Kasumi-1 (cell line): ENCODE data around the gene CYS1.

Experiments
- DNase-seq, 2 experiments: peaks; one replicate each; lab custom pipeline; 2025; lab: John Stamatoyannopoulos, UW

The CYS1 gene

GRCh38 chr2:10071595-10071994 is 8.6 kb downstream of the CYS1 start:
- no peak for DNase-seq

- DNase-seq = no peak
Observed at GRCh38 chr2:10071176-10071575, 9.0 kb downstream of the CYS1 start.

GRCh38 chr2:10067881-10068280 is 12.3 kb downstream of the CYS1 start:
- DNase-seq = no peak

- DNase-seq = no peak
Observed at GRCh38 chr2:10067330-10067729, 12.9 kb downstream of the CYS1 start.

- no peak for DNase-seq
Observed at GRCh38 chr2:10065773-10066055, 14.5 kb downstream of the CYS1 start.

GRCh38 chr2:10064932-10065772 is 15.1 kb downstream of the CYS1 start:
- DNase-seq = no peak

GRCh38 chr2:10063566-10063965 is 16.6 kb downstream of the CYS1 start:
- DNase-seq = no peak

- DNase-seq = no peak
Observed at GRCh38 chr2:10062931-10063365, 17.3 kb downstream of the CYS1 start.

- no peak for DNase-seq
Observed at GRCh38 chr2:10061221-10061925, 18.8 kb downstream of the CYS1 start.

- no peak for DNase-seq
Observed at GRCh38 chr2:10059552-10060335, 20.5 kb downstream of the CYS1 start.

GRCh38 chr2:10059016-10059351 is 21.2 kb downstream of the CYS1 start:
- DNase-seq = no peak

- no peak for DNase-seq
Observed at GRCh38 chr2:10058251-10059015, 21.8 kb downstream of the CYS1 start.

- DNase-seq = no peak
Observed at GRCh38 chr2:10057231-10058107, 22.7 kb downstream of the CYS1 start.

- no peak for DNase-seq
Observed at GRCh38 chr2:10056439-10056838, 23.8 kb downstream of the CYS1 start.

GRCh38 chr2:10054976-10055375 is 25.2 kb downstream of the CYS1 start:
- no peak for DNase-seq

- no peak for DNase-seq
Observed at GRCh38 chr2:10054424-10054823, 25.8 kb downstream of the CYS1 start.

- no peak for DNase-seq
Observed at GRCh38 chr2:10053351-10053750, 26.9 kb downstream of the CYS1 start.

GRCh38 chr2:10052216-10052615 is 28.0 kb downstream of the CYS1 start:
- no peak for DNase-seq

- DNase-seq = peak; percentile 73 to 85
Observed at GRCh38 chr2:10048501-10049171, 31.6 kb downstream of the CYS1 start.
